Measurements from ENCODE around the gene SH3PXD2A. TPM values are rescaled to one million over a fixed set of nuclear protein-coding genes. Genes with fewer than 3 reads are reported as not detected.
"Not testable (repeated sequence)": the region's sequence is repeated elsewhere in the genome, so short reads cannot be mapped to it uniquely, and the experiment has no call there.

SH3PXD2A gene
- total and polyA plus RNA-seq, 5 experiments from 2014 or later = 0.09 to 22.4 (median 0.50) TPM

- POLR2A ChIA-PET = no interaction called here
- H3K4me3 Mint-ChIP-seq = peak overlapping the region; percentile 17 to 74 (median 42)
- peak in 4 of 10 donors; percentile 23 to 34 (median 31) for DNase-seq
- H3K27ac Mint-ChIP-seq = peak overlapping the region in 9 of 10 donors; percentile 8 to 70 (median 52)
- peaks cover 3 to 27% (median 5%) of the 10 kb centered on the region in 5 donors for H3K27me3 Mint-ChIP-seq
- peaks cover 11 to 26% (median 20%) of the 10 kb centered on the region in 4 donors for H3K4me1 Mint-ChIP-seq
- peak; percentile 86 to 91 for ATAC-seq
- H3K9me3 Mint-ChIP-seq = no peaks in the 10 kb centered on the region
- no peaks in the 10 kb centered on the region for H3K36me3 Mint-ChIP-seq
Observed at GRCh38 chr10:103845972-103846371, 9.4 kb downstream of the SH3PXD2A start.

DNA sequence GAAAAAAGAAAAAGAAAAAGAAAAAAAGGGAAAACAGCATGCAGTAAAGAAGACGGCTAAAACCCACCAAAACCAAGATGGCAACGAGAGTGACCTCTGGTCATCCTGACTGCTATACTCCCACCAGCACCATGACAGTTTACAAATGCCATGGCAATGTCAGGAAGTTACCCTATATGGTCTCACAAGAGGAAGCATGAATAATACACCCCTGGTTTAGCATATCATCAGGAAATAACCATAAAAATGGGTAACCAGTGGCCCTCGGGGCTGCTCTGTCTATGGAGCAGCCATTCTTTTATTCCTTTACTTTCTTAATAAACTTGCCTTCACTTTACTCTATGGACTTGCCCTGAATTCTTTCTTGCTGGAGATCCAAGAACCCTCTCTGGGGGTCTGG is 10.0 kb downstream of the SH3PXD2A start:
- POLR2A ChIA-PET, DNase-seq, ATAC-seq, H3K36me3 Mint-ChIP-seq, H3K9me3 Mint-ChIP-seq: not testable (repeated sequence)
- peak overlapping the region in 4 of 10 donors; percentile 27 to 70 (median 58) for H3K27ac Mint-ChIP-seq
- peaks cover 3 to 21% (median 5%) of the 10 kb centered on the region in 5 donors for H3K27me3 Mint-ChIP-seq
- peak overlapping the region in 3 of 10 donors; percentile 33 to 74 (median 43) for H3K4me3 Mint-ChIP-seq
- H3K4me1 Mint-ChIP-seq = peaks cover 11 to 23% (median 19%) of the 10 kb centered on the region in 4 donors

GRCh38 chr10:103843854-103844570 is 11.4 kb downstream of the SH3PXD2A start:
- Mint-ChIP-seq H3K4me3 (no peak overlapping the region), H3K9me3 (no peaks in the 10 kb centered on the region), H3K27me3 (peaks cover 0 to 10% (median 3%) of the 10 kb centered on the region in 5 donors), H3K4me1 (peaks cover 11 to 23% (median 18%) of the 10 kb centered on the region in 4 donors), H3K36me3 (no peaks in the 10 kb centered on the region), H3K27ac (no peak overlapping the region)
- ATAC-seq (no peak), DNase-seq (no peak)
- POLR2A ChIA-PET = no interaction called here

- Mint-ChIP-seq H3K27me3 (peaks cover 0 to under 1% (median 0%) of the 10 kb centered on the region in 5 donors), H3K36me3 (no peaks in the 10 kb centered on the region), H3K9me3 (no peaks in the 10 kb centered on the region), H3K4me3 (no peak overlapping the region), H3K4me1 (peaks cover 11 to 20% (median 16%) of the 10 kb centered on the region in 4 donors), H3K27ac (peak overlapping the region in 1 of 10 donors; percentile 43)
- no peak for DNase-seq
- POLR2A ChIA-PET = interaction anchor here (1.0 kb wide), 1 partner anchor 75 kb away, joined by 3 read pairs; no protein-coding TSS in a partner anchor
- ATAC-seq = no peak
Observed at GRCh38 chr10:103843045-103843444, 12.3 kb downstream of the SH3PXD2A start.

DNA sequence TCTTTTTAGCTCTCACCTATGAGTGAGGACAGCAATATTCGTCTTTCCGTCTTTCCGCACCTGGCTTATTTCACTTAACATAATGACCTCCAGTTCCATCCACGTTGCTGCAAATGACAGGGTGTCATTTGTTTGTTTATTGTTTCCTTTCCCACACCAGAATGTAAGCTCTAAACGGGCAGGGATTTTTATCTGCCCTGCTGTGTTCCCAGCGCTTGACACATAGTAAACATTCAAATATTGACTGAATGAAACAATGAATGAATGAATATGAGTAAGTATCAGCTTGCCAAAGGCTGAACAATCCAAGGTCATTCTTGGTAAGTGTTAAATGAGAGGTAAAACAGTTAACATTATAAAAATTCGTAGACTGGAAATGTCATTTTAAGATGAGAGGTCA is 12.8 kb downstream of the SH3PXD2A start:
- no peak for DNase-seq
- H3K27ac Mint-ChIP-seq = no peak overlapping the region
- no peak overlapping the region for H3K4me3 Mint-ChIP-seq
- no peak for ATAC-seq
- no peaks in the 10 kb centered on the region for H3K27me3 Mint-ChIP-seq
- no peaks in the 10 kb centered on the region for H3K9me3 Mint-ChIP-seq
- no peaks in the 10 kb centered on the region for H3K36me3 Mint-ChIP-seq
- H3K4me1 Mint-ChIP-seq = peaks cover 11 to 20% (median 16%) of the 10 kb centered on the region in 4 donors
- POLR2A ChIA-PET = interaction anchor here (1.0 kb wide), 1 partner anchor 75 kb away, joined by 3 read pairs; no protein-coding TSS in a partner anchor

DNA sequence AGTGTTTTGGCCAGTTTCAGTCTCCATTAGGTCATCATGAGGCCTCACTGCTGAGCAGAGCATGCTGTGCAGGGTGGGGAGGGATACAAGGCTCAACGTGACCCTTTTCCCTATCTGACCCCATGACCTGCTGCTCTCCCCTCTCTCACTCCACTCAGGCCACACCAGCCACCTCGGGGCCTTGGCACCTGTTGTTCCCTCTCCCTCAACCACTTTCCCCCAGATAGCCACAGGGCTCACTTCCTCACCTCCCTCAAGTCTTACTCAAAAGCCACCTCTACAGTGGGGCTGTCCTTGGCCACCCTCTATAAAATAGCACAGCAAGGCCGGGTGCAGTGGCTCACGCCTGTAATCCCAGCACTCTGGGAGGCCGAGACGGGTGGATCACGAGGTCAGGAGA is 13.9 kb downstream of the SH3PXD2A start:
- H3K27ac Mint-ChIP-seq = no peak overlapping the region
- H3K4me3 Mint-ChIP-seq = no peak overlapping the region
- POLR2A ChIA-PET = no interaction called here
- ATAC-seq (no peak), DNase-seq (no peak)
- no peaks in the 10 kb centered on the region for H3K9me3 Mint-ChIP-seq
- no peaks in the 10 kb centered on the region for H3K27me3 Mint-ChIP-seq
- peaks cover 10 to 15% (median 12%) of the 10 kb centered on the region in 4 donors for H3K4me1 Mint-ChIP-seq
- no peaks in the 10 kb centered on the region for H3K36me3 Mint-ChIP-seq

- peaks cover 3 to 7% (median 5%) of the 10 kb centered on the region in 4 donors for H3K4me1 Mint-ChIP-seq
- POLR2A ChIA-PET = no interaction called here
- ATAC-seq (no peak), DNase-seq (no peak)
- no peak overlapping the region for H3K27ac Mint-ChIP-seq
- no peaks in the 10 kb centered on the region for H3K9me3 Mint-ChIP-seq
- H3K36me3 Mint-ChIP-seq = no peaks in the 10 kb centered on the region
- no peaks in the 10 kb centered on the region for H3K27me3 Mint-ChIP-seq
- no peak overlapping the region for H3K4me3 Mint-ChIP-seq
Observed at GRCh38 chr10:103840740-103841070, 14.7 kb downstream of the SH3PXD2A start.

GRCh38 chr10:103839872-103840739 is 15.3 kb downstream of the SH3PXD2A start:
- DNase-seq = no peak
- H3K27ac Mint-ChIP-seq = peak overlapping the region in 1 of 10 donors; percentile 21
- H3K27me3 Mint-ChIP-seq = no peaks in the 10 kb centered on the region
- H3K36me3 Mint-ChIP-seq = no peaks in the 10 kb centered on the region
- ATAC-seq = no peak
- POLR2A ChIA-PET = no interaction called here
- H3K4me1 Mint-ChIP-seq = peaks cover 0 to 2% (median under 1%) of the 10 kb centered on the region in 4 donors
- no peaks in the 10 kb centered on the region for H3K9me3 Mint-ChIP-seq
- H3K4me3 Mint-ChIP-seq = no peak overlapping the region

GRCh38 chr10:103839519-103839871 is 15.9 kb downstream of the SH3PXD2A start:
- Mint-ChIP-seq H3K4me3 (no peak overlapping the region), H3K9me3 (no peaks in the 10 kb centered on the region), H3K27ac (no peak overlapping the region), H3K4me1 (peaks cover 0 to 2% (median 0%) of the 10 kb centered on the region in 4 donors), H3K36me3 (no peaks in the 10 kb centered on the region), H3K27me3 (no peaks in the 10 kb centered on the region)
- ATAC-seq = no peak
- DNase-seq = no peak
- POLR2A ChIA-PET = no interaction called here

- no peaks in the 10 kb centered on the region for H3K36me3 Mint-ChIP-seq
- H3K4me1 Mint-ChIP-seq = peaks cover 0 to 2% (median 0%) of the 10 kb centered on the region in 4 donors
- no peaks in the 10 kb centered on the region for H3K9me3 Mint-ChIP-seq
- DNase-seq (no peak), ATAC-seq (no peak)
- H3K27ac Mint-ChIP-seq = no peak overlapping the region
- no peaks in the 10 kb centered on the region for H3K27me3 Mint-ChIP-seq
- no peak overlapping the region for H3K4me3 Mint-ChIP-seq
- POLR2A ChIA-PET = no interaction called here
Observed at GRCh38 chr10:103838862-103839518, 16.4 kb downstream of the SH3PXD2A start.

DNA sequence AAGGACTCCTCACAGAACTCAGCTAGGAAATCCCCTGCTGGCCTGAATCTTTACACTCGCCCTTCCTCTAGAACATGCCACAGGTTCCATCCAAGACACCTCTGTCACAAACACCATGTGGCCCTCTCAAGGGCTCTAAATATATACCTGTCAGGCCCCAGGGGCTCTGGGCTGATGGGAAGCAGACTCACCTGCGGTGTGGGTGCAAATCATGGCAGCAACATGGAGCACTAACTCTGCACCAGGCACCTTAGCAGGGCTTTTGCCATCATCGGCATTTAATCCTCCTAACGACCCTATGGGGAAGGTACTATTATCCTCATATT is 17.3 kb downstream of the SH3PXD2A start:
- DNase-seq (no peak), ATAC-seq (no peak)
- peaks cover 0 to 2% (median 0%) of the 10 kb centered on the region in 4 donors for H3K4me1 Mint-ChIP-seq
- POLR2A ChIA-PET = no interaction called here
- H3K9me3 Mint-ChIP-seq = peaks cover 0 to 7% (median 0%) of the 10 kb centered on the region in 9 donors
- H3K27ac Mint-ChIP-seq = peak overlapping the region in 2 of 10 donors; percentile 5 to 51
- no peak overlapping the region for H3K4me3 Mint-ChIP-seq
- H3K36me3 Mint-ChIP-seq = peaks cover 0 to 2% (median 0%) of the 10 kb centered on the region in 3 donors
- no peaks in the 10 kb centered on the region for H3K27me3 Mint-ChIP-seq

GRCh38 chr10:103837370-103838069 is 17.9 kb downstream of the SH3PXD2A start:
- Mint-ChIP-seq H3K36me3 (peaks cover 0 to 3% (median 0%) of the 10 kb centered on the region in 3 donors), H3K4me3 (no peak overlapping the region), H3K4me1 (peaks cover 0 to 2% (median 0%) of the 10 kb centered on the region in 4 donors), H3K9me3 (peaks cover 0 to 9% (median 0%) of the 10 kb centered on the region in 9 donors), H3K27me3 (no peaks in the 10 kb centered on the region), H3K27ac (no peak overlapping the region)
- POLR2A ChIA-PET = no interaction called here
- DNase-seq (no peak), ATAC-seq (no peak)

Measured in naive thymus-derived CD8-positive, alpha-beta T cell (primary cell).